HepG2 (cell line): ENCODE results near the gene C20orf144. TPM values are rescaled to one million over a fixed set of nuclear protein-coding genes. Genes with fewer than 3 reads are reported as not detected.

Experiments
- ARID2 ChIP-seq: sonication (generic); formaldehyde crosslinking; IDR thresholded peaks from 2 replicates; pipeline ENCODE4 v1.8.1; 2022; ENCODE audit warnings: mild to moderate bottlenecking, missing genetic modification reagents, borderline replicate concordance
- DMTF1 ChIP-seq: sonication (generic); formaldehyde crosslinking; IDR thresholded peaks from 2 replicates; pipeline ENCODE4 v1.4.0; 2020; ENCODE audit warnings: mild to moderate bottlenecking, missing genetic modification reagents
- E2F1 ChIP-seq: sonication (generic); formaldehyde crosslinking; IDR thresholded peaks from 2 replicates; pipeline ENCODE4 v1.5.0; 2020; ENCODE audit warnings: missing genetic modification reagents
- HMGXB4 ChIP-seq, 2 experiments: sonication (generic) in 1 of 2; formaldehyde crosslinking in 1 of 2; IDR thresholded peaks; 2 replicates each; pipeline versions ENCODE4 v1.4.0 to v1.6.1; 2018 to 2020; ENCODE audit warnings: missing genetic modification reagents in 2 of 2, borderline replicate concordance in 1 of 2, low read depth in 1 of 2, mild to moderate bottlenecking in 1 of 2, missing biosample characterization in 1 of 2
- MAFK ChIP-seq, 2 experiments: IDR thresholded peaks in 1 of 2; conservative IDR thresholded peaks in 1 of 2; 2 replicates each; pipeline ENCODE4 v1.6.1; 2011; ENCODE audit warnings: improper control_type of control experiment in 2 of 2, low read length in 2 of 2
- MBNL3 ChIP-seq: fragments of 250-450 bp; sonication (Bioruptor Pico); conservative IDR thresholded peaks from 2 replicates; pipeline ENCODE4 v1.8.0; 2022; ENCODE audit warnings: mild to moderate bottlenecking, inconsistent platforms
- MIXL1 ChIP-seq: IDR thresholded peaks from 2 replicates; pipeline ENCODE4 v1.6.1; 2016
- PHF20 ChIP-seq: sonication (generic); formaldehyde crosslinking; IDR thresholded peaks from 2 replicates; pipeline ENCODE4 v1.5.0; 2020; ENCODE audit warnings: mild to moderate bottlenecking, missing genetic modification reagents
- POGZ ChIP-seq: sonication (generic); formaldehyde crosslinking; IDR thresholded peaks from 2 replicates; pipeline ENCODE4 v1.4.0; 2020; ENCODE audit warnings: mild to moderate bottlenecking, missing genetic modification reagents
- SALL2 ChIP-seq: sonication (generic); formaldehyde crosslinking; IDR thresholded peaks from 2 replicates; pipeline ENCODE4 v1.8.1; 2023; ENCODE audit warnings: mild to moderate bottlenecking, missing genetic modification reagents, inconsistent platforms
- TOE1 ChIP-seq: sonication (generic); formaldehyde crosslinking; IDR thresholded peaks from 2 replicates; pipeline ENCODE4 v1.4.0; 2020; ENCODE audit warnings: mild to moderate bottlenecking, missing genetic modification reagents
- ZFX ChIP-seq: sonication (generic); formaldehyde crosslinking; IDR thresholded peaks from 2 replicates; pipeline ENCODE4 v1.4.0; 2020; ENCODE audit warnings: mild to moderate bottlenecking, low read depth, missing genetic modification reagents, moderate library complexity
- ZMAT3 ChIP-seq: sonication (generic); formaldehyde crosslinking; conservative IDR thresholded peaks from 2 replicates; pipeline ENCODE4 v1.7.0; 2021; ENCODE audit warnings: missing genetic modification reagents
- ZNF260 ChIP-seq: sonication (generic); formaldehyde crosslinking; IDR thresholded peaks from 2 replicates; pipeline ENCODE4 v1.4.0; 2020; ENCODE audit warnings: missing genetic modification reagents, low read depth, mild to moderate bottlenecking, borderline replicate concordance
- ZNF530 ChIP-seq: sonication (generic); formaldehyde crosslinking; IDR thresholded peaks from 2 replicates; pipeline ENCODE4 v1.5.0; 2020; ENCODE audit warnings: low read depth, mild to moderate bottlenecking, missing genetic modification reagents
- ZNF619 ChIP-seq: sonication (generic); formaldehyde crosslinking; IDR thresholded peaks from 2 replicates; pipeline ENCODE4 v1.4.0; 2020; ENCODE audit warnings: mild to moderate bottlenecking, missing genetic modification reagents
- polyA plus RNA-seq, 8 experiments: library from polyadenylated mRNA; depleted of rRNA in 3 of 8; stranded (reverse) in 7 of 8; unstranded in 1 of 8; fragments of >200 nt; fragmentation: Illumina TruSeq in 4 of 8; extraction: Trizol in 4 of 8; gene quantifications; 2 replicates each; pipeline versions ENCODE4 v1.2.1 to v1.2.3, GENCODE V29; 2011 to 2016; ENCODE audit warnings: low read depth in 4 of 8, missing spikeins in 1 of 8, mixed read lengths in 1 of 8; ENCODE audit not compliant: insufficient read depth in 1 of 8
- total RNA-seq, 5 experiments: library from RNA; depleted of rRNA; stranded (reverse); fragments of >200 nt; fragmentation: Illumina TruSeq; extraction: Trizol; gene quantifications; 2 replicates each; pipeline ENCODE4 v1.2.3, GENCODE V29; 2016; ENCODE audit warnings: low read depth in 1 of 5
- TF ChIP-seq, protein P1 (sequence below): sonication (generic); formaldehyde crosslinking; IDR thresholded peaks from 2 replicates; pipeline ENCODE4 v1.4.0; 2020; ENCODE audit warnings: missing genetic modification reagents, borderline replicate concordance
- TF ChIP-seq, protein P2 (sequence below): sonication (generic); formaldehyde crosslinking; IDR thresholded peaks from 2 replicates; pipeline ENCODE4 v1.5.0; 2020; ENCODE audit warnings: missing genetic modification reagents, mild to moderate bottlenecking, borderline replicate concordance
- TF ChIP-seq, protein P3 (sequence below): IDR thresholded peaks from 2 replicates; pipeline ENCODE4 v1.6.1; 2012; ENCODE audit warnings: inconsistent platforms

The C20orf144 gene
- total and polyA plus RNA-seq, 2 of the 13 experiments (the other 11 are each of a cell fraction or from before 2014, with no cell fraction given), result 0.09 to 0.16 TPM

- TF ChIP-seq ZMAT3 (no peak), TOE1 (0 out of 2 replicates have a peak, but pooled peaks have one; percentile 42), MAFK (conservative IDR thresholded peaks at IDR 0.05 in 1 of 2, IDR thresholded peaks at IDR 0.05 in 1 of 2; ENCODE audit: low read length in 2 of 2) (no peak), ZNF530 (no peak), ZNF260 (CRISPR knock-in tag) (no peak), DMTF1 (no peak), ARID2 (CRISPR knock-in tag) (no peak), E2F1 (CRISPR knock-in tag) (peak; percentile 99), PHF20 (peak; percentile 51; the same call in 1 of the 2 replicates), MBNL3 (CRISPR knock-in tag) (peak; percentile 82; the same call in 1 of the 2 replicates), POGZ (0 out of 2 replicates have a peak, but pooled peaks have one; percentile 61), SALL2 (CRISPR knock-in tag) (no peak; the same call in 1 of the 2 replicates), ZFX (CRISPR knock-in tag) (peak; percentile 65), MIXL1 (CRISPR knock-in tag) (0 out of 2 replicates have a peak, but pooled peaks have one; percentile 24), HMGXB4 (CRISPR knock-in tag; IDR thresholded peaks at IDR 0.05; ENCODE audit: borderline replicate concordance in 1 of 2, low read depth in 1 of 2) (peak; percentile 58; a peak in 3 of 4 replicates), ZNF619 (CRISPR knock-in tag) (peak; percentile 80; the same call in 1 of the 2 replicates)
- TF ChIP-seq, protein P1, sequence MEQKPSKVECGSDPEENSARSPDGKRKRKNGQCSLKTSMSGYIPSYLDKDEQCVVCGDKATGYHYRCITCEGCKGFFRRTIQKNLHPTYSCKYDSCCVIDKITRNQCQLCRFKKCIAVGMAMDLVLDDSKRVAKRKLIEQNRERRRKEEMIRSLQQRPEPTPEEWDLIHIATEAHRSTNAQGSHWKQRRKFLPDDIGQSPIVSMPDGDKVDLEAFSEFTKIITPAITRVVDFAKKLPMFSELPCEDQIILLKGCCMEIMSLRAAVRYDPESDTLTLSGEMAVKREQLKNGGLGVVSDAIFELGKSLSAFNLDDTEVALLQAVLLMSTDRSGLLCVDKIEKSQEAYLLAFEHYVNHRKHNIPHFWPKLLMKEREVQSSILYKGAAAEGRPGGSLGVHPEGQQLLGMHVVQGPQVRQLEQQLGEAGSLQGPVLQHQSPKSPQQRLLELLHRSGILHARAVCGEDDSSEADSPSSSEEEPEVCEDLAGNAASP (CRISPR knock-in tag), result no peak; the same call in 1 of the 2 replicates
- TF ChIP-seq, protein P2, sequence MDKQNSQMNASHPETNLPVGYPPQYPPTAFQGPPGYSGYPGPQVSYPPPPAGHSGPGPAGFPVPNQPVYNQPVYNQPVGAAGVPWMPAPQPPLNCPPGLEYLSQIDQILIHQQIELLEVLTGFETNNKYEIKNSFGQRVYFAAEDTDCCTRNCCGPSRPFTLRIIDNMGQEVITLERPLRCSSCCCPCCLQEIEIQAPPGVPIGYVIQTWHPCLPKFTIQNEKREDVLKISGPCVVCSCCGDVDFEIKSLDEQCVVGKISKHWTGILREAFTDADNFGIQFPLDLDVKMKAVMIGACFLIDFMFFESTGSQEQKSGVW, result no peak
- TF ChIP-seq, protein P3, sequence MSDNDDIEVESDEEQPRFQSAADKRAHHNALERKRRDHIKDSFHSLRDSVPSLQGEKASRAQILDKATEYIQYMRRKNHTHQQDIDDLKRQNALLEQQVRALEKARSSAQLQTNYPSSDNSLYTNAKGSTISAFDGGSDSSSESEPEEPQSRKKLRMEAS, result peak; percentile 98
Observed at GRCh38 chr20:33686100-33686983, 24.2 kb downstream of the C20orf144 start, which contains the start of gene E2F1 (continued).
